Lung (tissue), 12 donors: ENCODE data around the gene KIF23. TPM values are rescaled to one million over a fixed set of nuclear protein-coding genes. Genes with fewer than 3 reads are reported as not detected.

Source experiments
- ATAC-seq: fragments of 200-7000 bp; cut with Tn5 transposase; one replicate; pipeline ENCODE4 v1.9.1; 2020; ENCODE audit warnings: moderate number of reproducible peaks; ENCODE audit not compliant: insufficient read depth, low FRiP score
- DNase-seq, 3 donors: peaks; one replicate each; pipeline ENCODE4 v3.0.0-alpha.2; 2013 to 2017
- H3K27ac ChIP-seq, 2 donors: one replicate each; pipeline ENCODE4 v1.5.1; 2013; ENCODE audit warnings: mild to moderate bottlenecking in 2 of 2, moderate library complexity in 2 of 2, control low read depth in 1 of 2, inconsistent platforms in 1 of 2, low read depth in 1 of 2, low read length in 1 of 2
- H3K27me3 ChIP-seq, 3 donors: one replicate each; pipeline ENCODE4 v1.5.1; 2013; ENCODE audit warnings: low read length in 2 of 3; ENCODE audit not compliant: control insufficient read depth in 3 of 3, insufficient read depth in 3 of 3
- H3K36me3 ChIP-seq, 4 donors: one replicate each; pipeline ENCODE4 v1.5.1; 2013; ENCODE audit warnings: low read length in 4 of 4, mild to moderate bottlenecking in 1 of 4, moderate library complexity in 1 of 4; ENCODE audit not compliant: control insufficient read depth in 4 of 4, insufficient read depth in 4 of 4
- H3K4me1 ChIP-seq, 5 donors: one replicate each; pipeline ENCODE4 v1.5.1; 2013; ENCODE audit warnings: low read length in 5 of 5, mild to moderate bottlenecking in 2 of 5, moderate library complexity in 1 of 5; ENCODE audit not compliant: control insufficient read depth in 5 of 5, insufficient read depth in 5 of 5
- H3K4me3 ChIP-seq: one replicate; pipeline ENCODE4 v1.5.1; 2013; ENCODE audit warnings: mild to moderate bottlenecking, control low read depth, moderate library complexity
- H3K9ac ChIP-seq, 2 donors: one replicate each; pipeline ENCODE4 v1.5.1; 2013; ENCODE audit warnings: low read length in 2 of 2, control low read depth in 1 of 2; ENCODE audit not compliant: insufficient read depth in 1 of 2
- H3K9me3 ChIP-seq, 4 donors: one replicate each; pipeline ENCODE4 v1.5.1; 2013; ENCODE audit warnings: low read length in 3 of 4, mild to moderate bottlenecking in 1 of 4, moderate library complexity in 1 of 4; ENCODE audit not compliant: control insufficient read depth in 4 of 4, insufficient read depth in 3 of 4
- WGBS, 2 donors: extraction: QIAGEN DNeasy Blood & Tissue Kit; methylation state at CpG; one replicate each; pipeline ENCODE4 v1.1.7; 2013; 5-methylcytosine and 5-hydroxymethylcytosine counted together
- polyA plus RNA-seq, 2 donors: library from polyadenylated mRNA; stranded (reverse); fragments of 200-250 nt; gene quantifications; one replicate each; pipeline ENCODE4 v1.2.1, GENCODE V29; 2013
- total RNA-seq, 2 donors: library from RNA; depleted of rRNA in 1 of 2; stranded (reverse); fragments of >200 nt in 1 of 2; gene quantifications; one replicate each; pipeline ENCODE4 v1.2.1, GENCODE V29; 2014 to 2021
- TF ChIP-seq, protein P1 (sequence below): IDR thresholded peaks from 2 replicates; pipeline ENCODE4 v1.5.1; 2012; ENCODE audit warnings: mild to moderate bottlenecking; ENCODE audit errors: control extremely low read depth, extremely low read depth
- donor health status: control.
- donor health status: control.
- donor health status: Bipolar disorder and iron deficiency.
- donor health status: healthy.
- donor health status: DM: yes; HTN: yes; CAD: no.

Gene KIF23
- total and polyA plus RNA-seq, 4 donors = 1.4 to 15.4 (median 1.8) TPM

DNA sequence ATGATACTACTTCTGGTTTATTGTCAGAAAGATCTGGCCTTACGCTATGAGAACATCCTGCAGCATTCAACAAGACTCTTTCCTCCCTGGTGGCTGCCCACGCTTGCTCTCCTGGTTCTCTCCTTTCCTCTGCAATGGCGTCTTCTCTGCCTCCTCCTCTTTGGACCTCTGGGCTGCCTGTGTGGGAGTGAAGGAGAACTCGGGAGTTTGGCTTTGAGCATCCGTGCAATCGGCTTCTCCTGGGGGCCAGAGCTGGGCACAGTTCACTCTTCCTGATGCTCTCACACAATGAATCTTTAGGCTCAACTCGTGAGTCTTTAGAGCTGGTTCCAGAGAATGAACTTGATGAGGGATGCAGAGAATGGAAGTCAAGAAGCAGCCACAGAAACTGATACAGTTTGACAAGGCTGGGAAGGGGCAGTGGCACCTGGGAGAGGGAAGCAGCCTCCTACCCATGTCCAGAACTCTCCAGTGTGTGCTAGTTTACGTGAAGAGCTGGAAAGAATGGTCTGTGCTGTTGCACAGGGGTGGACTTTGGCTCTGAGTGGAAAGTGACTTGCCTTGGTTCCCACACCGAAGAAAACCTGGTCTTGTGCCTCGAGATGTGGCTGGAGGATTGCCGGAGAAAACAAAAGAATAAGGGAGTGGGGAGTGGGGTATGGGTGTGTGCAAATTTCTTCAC lies 76.3 kb downstream of the KIF23 start:
- DNase-seq = peak in 1 of 3 donors; percentile 7
- no peaks in the 10 kb centered on the region for H3K36me3 ChIP-seq
- H3K27me3 ChIP-seq = no peaks in the 10 kb centered on the region
- H3K4me3 ChIP-seq = no peak overlapping the region
- ATAC-seq = no peak
- peaks cover 0 to 22% (median 0%) of the 10 kb centered on the region in 5 donors for H3K4me1 ChIP-seq
- WGBS, 2 donors = 66 to 78% methylated on average over 11 of the region's 11 CpGs
- H3K9me3 ChIP-seq = peaks cover 0 to 2% (median 0%) of the 10 kb centered on the region in 4 donors
- H3K9ac ChIP-seq = no peak overlapping the region
- H3K27ac ChIP-seq = no peak overlapping the region
- TF ChIP-seq, protein P1, sequence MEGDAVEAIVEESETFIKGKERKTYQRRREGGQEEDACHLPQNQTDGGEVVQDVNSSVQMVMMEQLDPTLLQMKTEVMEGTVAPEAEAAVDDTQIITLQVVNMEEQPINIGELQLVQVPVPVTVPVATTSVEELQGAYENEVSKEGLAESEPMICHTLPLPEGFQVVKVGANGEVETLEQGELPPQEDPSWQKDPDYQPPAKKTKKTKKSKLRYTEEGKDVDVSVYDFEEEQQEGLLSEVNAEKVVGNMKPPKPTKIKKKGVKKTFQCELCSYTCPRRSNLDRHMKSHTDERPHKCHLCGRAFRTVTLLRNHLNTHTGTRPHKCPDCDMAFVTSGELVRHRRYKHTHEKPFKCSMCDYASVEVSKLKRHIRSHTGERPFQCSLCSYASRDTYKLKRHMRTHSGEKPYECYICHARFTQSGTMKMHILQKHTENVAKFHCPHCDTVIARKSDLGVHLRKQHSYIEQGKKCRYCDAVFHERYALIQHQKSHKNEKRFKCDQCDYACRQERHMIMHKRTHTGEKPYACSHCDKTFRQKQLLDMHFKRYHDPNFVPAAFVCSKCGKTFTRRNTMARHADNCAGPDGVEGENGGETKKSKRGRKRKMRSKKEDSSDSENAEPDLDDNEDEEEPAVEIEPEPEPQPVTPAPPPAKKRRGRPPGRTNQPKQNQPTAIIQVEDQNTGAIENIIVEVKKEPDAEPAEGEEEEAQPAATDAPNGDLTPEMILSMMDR = no peak

- TF ChIP-seq, protein P1 = no peak
- Histone ChIP-seq H3K27ac (no peak overlapping the region), H3K27me3 (no peaks in the 10 kb centered on the region), H3K9me3 (no peaks in the 10 kb centered on the region), H3K36me3 (no peaks in the 10 kb centered on the region), H3K4me3 (no peak overlapping the region), H3K4me1 (peaks cover 0 to 22% (median 0%) of the 10 kb centered on the region in 5 donors), H3K9ac (no peak overlapping the region)
- no peak for ATAC-seq
- WGBS, 2 donors = 46 to 73% methylated on average over 3 of the region's 3 CpGs
- peak; percentile 36 to 81 (median 69) for DNase-seq
Observed at GRCh38 chr15:69491038-69491505, 76.9 kb downstream of the KIF23 start.

DNA sequence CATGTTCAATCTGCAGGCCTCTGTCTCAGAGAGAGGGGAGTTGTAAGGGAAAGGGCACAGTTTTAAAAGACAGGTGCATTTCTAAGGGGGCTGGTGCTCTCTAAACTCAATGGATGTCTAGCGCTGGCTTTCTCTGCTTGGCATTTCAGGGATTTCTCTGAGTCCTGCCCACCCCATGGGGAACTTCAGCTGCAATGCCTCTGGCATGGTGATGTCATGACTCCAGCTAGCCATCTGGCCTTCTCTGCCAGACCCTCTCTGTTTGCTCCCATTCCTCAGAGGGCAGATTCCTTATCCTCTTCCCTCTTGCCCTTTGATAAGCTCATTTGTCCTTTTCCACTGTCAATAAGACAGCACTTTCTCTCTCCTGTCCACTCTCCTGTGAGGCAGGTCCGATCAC lies 79.3 kb downstream of the KIF23 start:
- Histone ChIP-seq H3K27ac (no peak overlapping the region), H3K4me1 (peaks cover 0 to 22% (median 3%) of the 10 kb centered on the region in 5 donors), H3K9ac (no peak overlapping the region), H3K9me3 (no peaks in the 10 kb centered on the region), H3K36me3 (no peaks in the 10 kb centered on the region), H3K27me3 (no peaks in the 10 kb centered on the region), H3K4me3 (no peak overlapping the region)
- TF ChIP-seq, protein P1 = no peak
- WGBS, 2 donors = 96 to 97% methylated on average over 2 of the region's 2 CpGs
- DNase-seq (no peak), ATAC-seq (no peak)
